ENCODE results near the gene PIP4P1.

DNA sequence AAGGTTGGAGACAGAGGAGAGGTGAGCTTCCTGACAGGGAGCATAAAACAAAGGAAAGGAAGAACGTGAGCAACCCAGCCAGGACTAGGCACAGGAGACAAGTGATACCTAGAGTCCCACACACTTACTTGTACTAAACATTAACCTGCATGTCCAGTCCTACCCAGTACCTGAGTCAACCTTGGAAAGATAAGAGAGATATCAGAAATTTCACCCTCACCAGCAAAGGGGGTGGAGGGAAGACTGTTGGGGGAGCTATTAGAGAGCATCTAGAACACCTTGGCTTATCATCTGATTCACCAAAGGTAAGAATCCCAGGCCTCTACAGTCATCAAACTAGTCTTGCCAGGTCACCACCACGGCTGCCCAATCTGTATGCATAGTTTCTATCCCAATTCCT lies 36.4 kb downstream of the PIP4P1 start:
- TF ChIP-seq, protein P1, sequence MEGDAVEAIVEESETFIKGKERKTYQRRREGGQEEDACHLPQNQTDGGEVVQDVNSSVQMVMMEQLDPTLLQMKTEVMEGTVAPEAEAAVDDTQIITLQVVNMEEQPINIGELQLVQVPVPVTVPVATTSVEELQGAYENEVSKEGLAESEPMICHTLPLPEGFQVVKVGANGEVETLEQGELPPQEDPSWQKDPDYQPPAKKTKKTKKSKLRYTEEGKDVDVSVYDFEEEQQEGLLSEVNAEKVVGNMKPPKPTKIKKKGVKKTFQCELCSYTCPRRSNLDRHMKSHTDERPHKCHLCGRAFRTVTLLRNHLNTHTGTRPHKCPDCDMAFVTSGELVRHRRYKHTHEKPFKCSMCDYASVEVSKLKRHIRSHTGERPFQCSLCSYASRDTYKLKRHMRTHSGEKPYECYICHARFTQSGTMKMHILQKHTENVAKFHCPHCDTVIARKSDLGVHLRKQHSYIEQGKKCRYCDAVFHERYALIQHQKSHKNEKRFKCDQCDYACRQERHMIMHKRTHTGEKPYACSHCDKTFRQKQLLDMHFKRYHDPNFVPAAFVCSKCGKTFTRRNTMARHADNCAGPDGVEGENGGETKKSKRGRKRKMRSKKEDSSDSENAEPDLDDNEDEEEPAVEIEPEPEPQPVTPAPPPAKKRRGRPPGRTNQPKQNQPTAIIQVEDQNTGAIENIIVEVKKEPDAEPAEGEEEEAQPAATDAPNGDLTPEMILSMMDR (IDR thresholded peaks at IDR 0.05; ENCODE audit: insufficient read depth, low read length) = no peak
- TF ChIP-seq, protein P2, sequence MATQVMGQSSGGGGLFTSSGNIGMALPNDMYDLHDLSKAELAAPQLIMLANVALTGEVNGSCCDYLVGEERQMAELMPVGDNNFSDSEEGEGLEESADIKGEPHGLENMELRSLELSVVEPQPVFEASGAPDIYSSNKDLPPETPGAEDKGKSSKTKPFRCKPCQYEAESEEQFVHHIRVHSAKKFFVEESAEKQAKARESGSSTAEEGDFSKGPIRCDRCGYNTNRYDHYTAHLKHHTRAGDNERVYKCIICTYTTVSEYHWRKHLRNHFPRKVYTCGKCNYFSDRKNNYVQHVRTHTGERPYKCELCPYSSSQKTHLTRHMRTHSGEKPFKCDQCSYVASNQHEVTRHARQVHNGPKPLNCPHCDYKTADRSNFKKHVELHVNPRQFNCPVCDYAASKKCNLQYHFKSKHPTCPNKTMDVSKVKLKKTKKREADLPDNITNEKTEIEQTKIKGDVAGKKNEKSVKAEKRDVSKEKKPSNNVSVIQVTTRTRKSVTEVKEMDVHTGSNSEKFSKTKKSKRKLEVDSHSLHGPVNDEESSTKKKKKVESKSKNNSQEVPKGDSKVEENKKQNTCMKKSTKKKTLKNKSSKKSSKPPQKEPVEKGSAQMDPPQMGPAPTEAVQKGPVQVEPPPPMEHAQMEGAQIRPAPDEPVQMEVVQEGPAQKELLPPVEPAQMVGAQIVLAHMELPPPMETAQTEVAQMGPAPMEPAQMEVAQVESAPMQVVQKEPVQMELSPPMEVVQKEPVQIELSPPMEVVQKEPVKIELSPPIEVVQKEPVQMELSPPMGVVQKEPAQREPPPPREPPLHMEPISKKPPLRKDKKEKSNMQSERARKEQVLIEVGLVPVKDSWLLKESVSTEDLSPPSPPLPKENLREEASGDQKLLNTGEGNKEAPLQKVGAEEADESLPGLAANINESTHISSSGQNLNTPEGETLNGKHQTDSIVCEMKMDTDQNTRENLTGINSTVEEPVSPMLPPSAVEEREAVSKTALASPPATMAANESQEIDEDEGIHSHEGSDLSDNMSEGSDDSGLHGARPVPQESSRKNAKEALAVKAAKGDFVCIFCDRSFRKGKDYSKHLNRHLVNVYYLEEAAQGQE (IDR thresholded peaks at IDR 0.05; ENCODE audit: insufficient replicate concordance, low read depth) = no peak
- no peak for TF ChIP-seq POLR2AphosphoS5 (IDR thresholded peaks at IDR 0.05; ENCODE audit: low read depth)

Measured in HL-60 (cell line).